ENCODE results near the gene AKAP1.

- TF ChIP-seq TARDBP (IDR thresholded peaks at IDR 0.05) (no peak), BHLHE40 (IDR thresholded peaks at IDR 0.05; ENCODE audit: borderline replicate concordance) (no peak), SUZ12 (IDR thresholded peaks at IDR 0.05) (no peak), FOXK2 (IDR thresholded peaks at IDR 0.05) (no peak)
Measured at GRCh38 chr17:57138956-57139576, 54.0 kb downstream of the AKAP1 start.

Data from HEK293T (cell line).